HepG2 (cell line): ENCODE results near the gene MYCBPAP. TPM values are rescaled to one million over a fixed set of nuclear protein-coding genes. Genes with fewer than 3 reads are reported as not detected.

ENCODE experiments used
- ARNT ChIP-seq: fragments of 450-650 bp; IDR thresholded peaks from 2 replicates; pipeline ENCODE4 v1.6.1; 2017
- ATF1 ChIP-seq: IDR thresholded peaks from 2 replicates; pipeline ENCODE4 v1.6.1; 2016; ENCODE audit warnings: mild to moderate bottlenecking, control low read depth
- FOXP1 ChIP-seq, 2 experiments: fragments of 450-650 bp in 1 of 2; IDR thresholded peaks; 2 replicates each; pipeline ENCODE4 v1.6.1; 2017 to 2018; ENCODE audit warnings: antibody characterized with exemption in 1 of 2
- GPN1 ChIP-seq: sonication (generic); formaldehyde crosslinking; IDR thresholded peaks from 2 replicates; pipeline ENCODE4 v1.5.1; 2020; ENCODE audit warnings: missing genetic modification reagents, borderline replicate concordance
- NCOA2 ChIP-seq: sonication (generic); formaldehyde crosslinking; IDR thresholded peaks from 2 replicates; pipeline ENCODE4 v1.8.0; 2022; ENCODE audit warnings: inconsistent platforms
- NFYB ChIP-seq: sonication (generic); formaldehyde crosslinking; IDR thresholded peaks from 2 replicates; pipeline ENCODE4 v1.4.0; 2020; ENCODE audit warnings: missing genetic modification reagents
- NONO ChIP-seq, 2 experiments: fragments of 450-650 bp in 1 of 2; sonication (generic) in 1 of 2; formaldehyde crosslinking in 1 of 2; IDR thresholded peaks in 1 of 2; conservative IDR thresholded peaks in 1 of 2; 2 replicates each; pipeline versions ENCODE4 v1.6.1 to v1.8.0; 2017 to 2022; ENCODE audit warnings: mild to moderate bottlenecking in 1 of 2, missing genetic modification reagents in 1 of 2, moderate library complexity in 1 of 2
- RAD51 ChIP-seq: fragments of 450-650 bp; IDR thresholded peaks from 2 replicates; pipeline ENCODE4 v1.6.1; 2016; ENCODE audit warnings: borderline replicate concordance
- RCOR2 ChIP-seq: IDR thresholded peaks from 2 replicates; pipeline ENCODE4 v1.6.1; 2016; ENCODE audit warnings: missing biosample characterization, missing genetic modification reagents
- SOX6 ChIP-seq, 2 experiments: fragments of 450-650 bp in 1 of 2; sonication (generic) in 1 of 2; formaldehyde crosslinking in 1 of 2; IDR thresholded peaks; 2 replicates each; pipeline versions ENCODE4 v1.4.0 to v1.6.1; 2017 to 2020; ENCODE audit warnings: antibody characterized with exemption in 1 of 2, mild to moderate bottlenecking in 1 of 2, missing genetic modification reagents in 1 of 2
- SSRP1 ChIP-seq: IDR thresholded peaks from 2 replicates; pipeline ENCODE4 v1.6.1; 2016; ENCODE audit warnings: control low read depth
- TMF1 ChIP-seq: sonication (generic); formaldehyde crosslinking; IDR thresholded peaks from 2 replicates; pipeline ENCODE4 v1.8.1; 2022; ENCODE audit warnings: low read depth, missing genetic modification reagents
- ZBTB49 ChIP-seq: sonication (generic); formaldehyde crosslinking; IDR thresholded peaks from 2 replicates; pipeline ENCODE4 v1.4.0; 2020; ENCODE audit warnings: missing genetic modification reagents, borderline replicate concordance
- ZNF275 ChIP-seq: sonication (generic); formaldehyde crosslinking; IDR thresholded peaks from 2 replicates; pipeline ENCODE4 v1.8.0; 2022; ENCODE audit warnings: missing genetic modification reagents, mild to moderate bottlenecking, inconsistent platforms, borderline replicate concordance
- ZNF292 ChIP-seq: sonication (generic); formaldehyde crosslinking; IDR thresholded peaks from 2 replicates; pipeline ENCODE4 v1.8.1; 2022; ENCODE audit warnings: mild to moderate bottlenecking, low read depth, missing genetic modification reagents, borderline replicate concordance
- ZNF350 ChIP-seq: sonication (generic); formaldehyde crosslinking; IDR thresholded peaks from 2 replicates; pipeline ENCODE4 v1.4.0; 2020; ENCODE audit warnings: mild to moderate bottlenecking, low read depth, missing genetic modification reagents, borderline replicate concordance
- ZNF468 ChIP-seq: sonication (generic); formaldehyde crosslinking; IDR thresholded peaks from 2 replicates; pipeline ENCODE4 v1.8.0; 2022; ENCODE audit warnings: mild to moderate bottlenecking, moderate library complexity, missing genetic modification reagents
- polyA plus RNA-seq, 8 experiments: library from polyadenylated mRNA; depleted of rRNA in 3 of 8; stranded (reverse) in 7 of 8; unstranded in 1 of 8; fragments of >200 nt; fragmentation: Illumina TruSeq in 4 of 8; extraction: Trizol in 4 of 8; gene quantifications; 2 replicates each; pipeline versions ENCODE4 v1.2.1 to v1.2.3, GENCODE V29; 2011 to 2016; ENCODE audit warnings: low read depth in 4 of 8, missing spikeins in 1 of 8, mixed read lengths in 1 of 8; ENCODE audit not compliant: insufficient read depth in 1 of 8
- total RNA-seq, 5 experiments: library from RNA; depleted of rRNA; stranded (reverse); fragments of >200 nt; fragmentation: Illumina TruSeq; extraction: Trizol; gene quantifications; 2 replicates each; pipeline ENCODE4 v1.2.3, GENCODE V29; 2016; ENCODE audit warnings: low read depth in 1 of 5
- TF ChIP-seq, protein P1 (sequence below): sonication (generic); formaldehyde crosslinking; IDR thresholded peaks from 2 replicates; pipeline ENCODE4 v1.8.0; 2022; ENCODE audit warnings: missing genetic modification reagents, mild to moderate bottlenecking, moderate library complexity, borderline replicate concordance
- TF ChIP-seq, protein P2 (sequence below): sonication (generic); formaldehyde crosslinking; IDR thresholded peaks from 2 replicates; pipeline ENCODE4 v1.8.1; 2023; ENCODE audit warnings: missing genetic modification reagents, mild to moderate bottlenecking, borderline replicate concordance

The MYCBPAP gene
- total and polyA plus RNA-seq, 2 of the 13 experiments (the other 11 are each of a cell fraction or from before 2014, with no cell fraction given): 0.22 to 0.24 TPM

DNA sequence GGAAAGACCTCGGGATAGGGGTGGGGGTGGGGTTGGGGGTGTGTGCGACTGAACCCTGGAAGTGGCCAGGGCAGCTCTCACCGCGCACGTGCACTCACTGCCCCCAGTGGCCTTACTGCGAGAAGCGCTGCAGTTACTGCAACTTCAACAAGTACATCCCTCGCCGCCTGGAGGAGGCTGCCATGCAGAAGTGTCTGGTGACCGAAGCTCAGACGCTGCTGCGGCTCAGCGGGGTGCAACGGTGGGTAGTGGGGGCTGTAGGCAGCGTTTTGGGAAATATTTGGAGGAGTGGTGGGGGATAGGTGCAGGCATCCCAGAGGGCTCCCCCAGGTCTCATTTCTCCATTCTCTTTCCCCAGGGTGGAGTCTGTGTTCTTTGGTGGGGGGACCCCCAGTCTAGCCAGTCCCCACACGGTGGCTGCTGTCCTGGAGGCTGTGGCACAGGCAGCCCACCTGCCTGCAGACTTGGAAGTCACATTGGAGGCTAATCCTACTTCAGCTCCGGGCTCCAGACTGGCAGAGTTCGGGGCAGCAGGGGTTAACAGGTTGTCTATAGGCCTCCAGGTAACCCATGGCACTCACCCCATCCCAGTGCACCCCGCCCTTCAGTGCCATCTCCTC lies 28.6 kb upstream of the MYCBPAP start (continued):
- no peak for TF ChIP-seq SSRP1
- TF ChIP-seq RAD51: no peak
- TF ChIP-seq ARNT: no peak
- TF ChIP-seq NFYB: no peak
- TF ChIP-seq FOXP1 (IDR thresholded peaks at IDR 0.05): no peak
- TF ChIP-seq FOXP1 (CRISPR knock-in tag; IDR thresholded peaks at IDR 0.05): no peak
- TF ChIP-seq ZBTB49: no peak
- TF ChIP-seq RCOR2 (CRISPR knock-in tag): no peak
- TF ChIP-seq ZNF292 (CRISPR knock-in tag): no peak; the same call in 1 of the 2 replicates
- TF ChIP-seq SOX6 (IDR thresholded peaks at IDR 0.05): no peak
- TF ChIP-seq SOX6 (CRISPR knock-in tag; IDR thresholded peaks at IDR 0.05): no peak
- no peak for TF ChIP-seq TMF1 (CRISPR knock-in tag)
- no peak for TF ChIP-seq ZNF275 (CRISPR knock-in tag)
- TF ChIP-seq NCOA2 (CRISPR knock-in tag): no peak; the same call in 1 of the 2 replicates
- no peak for TF ChIP-seq GPN1
- TF ChIP-seq, protein P1, sequence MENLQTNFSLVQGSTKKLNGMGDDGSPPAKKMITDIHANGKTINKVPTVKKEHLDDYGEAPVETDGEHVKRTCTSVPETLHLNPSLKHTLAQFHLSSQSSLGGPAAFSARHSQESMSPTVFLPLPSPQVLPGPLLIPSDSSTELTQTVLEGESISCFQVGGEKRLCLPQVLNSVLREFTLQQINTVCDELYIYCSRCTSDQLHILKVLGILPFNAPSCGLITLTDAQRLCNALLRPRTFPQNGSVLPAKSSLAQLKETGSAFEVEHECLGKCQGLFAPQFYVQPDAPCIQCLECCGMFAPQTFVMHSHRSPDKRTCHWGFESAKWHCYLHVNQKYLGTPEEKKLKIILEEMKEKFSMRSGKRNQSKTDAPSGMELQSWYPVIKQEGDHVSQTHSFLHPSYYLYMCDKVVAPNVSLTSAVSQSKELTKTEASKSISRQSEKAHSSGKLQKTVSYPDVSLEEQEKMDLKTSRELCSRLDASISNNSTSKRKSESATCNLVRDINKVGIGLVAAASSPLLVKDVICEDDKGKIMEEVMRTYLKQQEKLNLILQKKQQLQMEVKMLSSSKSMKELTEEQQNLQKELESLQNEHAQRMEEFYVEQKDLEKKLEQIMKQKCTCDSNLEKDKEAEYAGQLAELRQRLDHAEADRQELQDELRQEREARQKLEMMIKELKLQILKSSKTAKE: no peak
- TF ChIP-seq ATF1 (CRISPR knock-in tag): no peak
- no peak for TF ChIP-seq NONO (IDR thresholded peaks at IDR 0.05)
- peak; percentile 31; the same call in 1 of the 2 replicates for TF ChIP-seq NONO (CRISPR knock-in tag; conservative IDR thresholded peaks at IDR 0.05)
- TF ChIP-seq, protein P2, sequence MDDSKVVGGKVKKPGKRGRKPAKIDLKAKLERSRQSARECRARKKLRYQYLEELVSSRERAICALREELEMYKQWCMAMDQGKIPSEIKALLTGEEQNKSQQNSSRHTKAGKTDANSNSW (CRISPR knock-in tag): no peak
- no peak for TF ChIP-seq ZNF468 (CRISPR knock-in tag)
- TF ChIP-seq ZNF350 (CRISPR knock-in tag): no peak
